PFSK-1 (cell line): ENCODE results near the gene TXNDC16.

Experiments used
- FOXP2 ChIP-seq: optimal IDR thresholded peaks from 2 replicates; pipeline ENCODE3; 2011; ENCODE audit warnings: borderline replicate concordance, control low read depth, inconsistent platforms; ENCODE audit not compliant: insufficient read depth; ENCODE audit errors: extremely low read length, extremely low read depth
- POLR2AphosphoS5 ChIP-seq: IDR thresholded peaks from 2 replicates; pipeline ENCODE4 v1.6.1; 2012; ENCODE audit warnings: low read depth, mild to moderate bottlenecking, control low read depth, low read length, moderate library complexity
- SIN3A ChIP-seq: IDR thresholded peaks from 2 replicates; pipeline ENCODE4 v1.6.1; 2012; ENCODE audit warnings: mild to moderate bottlenecking, low read length, moderate library complexity, borderline replicate concordance; ENCODE audit not compliant: insufficient read depth
- TAF1 ChIP-seq: IDR thresholded peaks from 2 replicates; pipeline ENCODE4 v1.6.1; 2012; ENCODE audit warnings: low read length, control low read depth, borderline replicate concordance; ENCODE audit not compliant: insufficient read depth
- TF ChIP-seq, protein P1 (sequence below), 2 experiments: IDR thresholded peaks; 2 replicates each; pipeline versions ENCODE4 v1.6.1 to v1.8.0; 2011 to 2012; ENCODE audit warnings: low read depth in 2 of 2, low read length in 2 of 2, control low read depth in 1 of 2, inconsistent platforms in 1 of 2, mild to moderate bottlenecking in 1 of 2, moderate library complexity in 1 of 2; ENCODE audit not compliant: insufficient read depth in 1 of 2

TXNDC16 gene

GRCh38 chr14:52461721-52462120, 90.6 kb downstream of the TXNDC16 start:
- TF ChIP-seq TAF1 (no peak), FOXP2 (no peak), SIN3A (no peak), POLR2AphosphoS5 (no peak)
- TF ChIP-seq, protein P1, sequence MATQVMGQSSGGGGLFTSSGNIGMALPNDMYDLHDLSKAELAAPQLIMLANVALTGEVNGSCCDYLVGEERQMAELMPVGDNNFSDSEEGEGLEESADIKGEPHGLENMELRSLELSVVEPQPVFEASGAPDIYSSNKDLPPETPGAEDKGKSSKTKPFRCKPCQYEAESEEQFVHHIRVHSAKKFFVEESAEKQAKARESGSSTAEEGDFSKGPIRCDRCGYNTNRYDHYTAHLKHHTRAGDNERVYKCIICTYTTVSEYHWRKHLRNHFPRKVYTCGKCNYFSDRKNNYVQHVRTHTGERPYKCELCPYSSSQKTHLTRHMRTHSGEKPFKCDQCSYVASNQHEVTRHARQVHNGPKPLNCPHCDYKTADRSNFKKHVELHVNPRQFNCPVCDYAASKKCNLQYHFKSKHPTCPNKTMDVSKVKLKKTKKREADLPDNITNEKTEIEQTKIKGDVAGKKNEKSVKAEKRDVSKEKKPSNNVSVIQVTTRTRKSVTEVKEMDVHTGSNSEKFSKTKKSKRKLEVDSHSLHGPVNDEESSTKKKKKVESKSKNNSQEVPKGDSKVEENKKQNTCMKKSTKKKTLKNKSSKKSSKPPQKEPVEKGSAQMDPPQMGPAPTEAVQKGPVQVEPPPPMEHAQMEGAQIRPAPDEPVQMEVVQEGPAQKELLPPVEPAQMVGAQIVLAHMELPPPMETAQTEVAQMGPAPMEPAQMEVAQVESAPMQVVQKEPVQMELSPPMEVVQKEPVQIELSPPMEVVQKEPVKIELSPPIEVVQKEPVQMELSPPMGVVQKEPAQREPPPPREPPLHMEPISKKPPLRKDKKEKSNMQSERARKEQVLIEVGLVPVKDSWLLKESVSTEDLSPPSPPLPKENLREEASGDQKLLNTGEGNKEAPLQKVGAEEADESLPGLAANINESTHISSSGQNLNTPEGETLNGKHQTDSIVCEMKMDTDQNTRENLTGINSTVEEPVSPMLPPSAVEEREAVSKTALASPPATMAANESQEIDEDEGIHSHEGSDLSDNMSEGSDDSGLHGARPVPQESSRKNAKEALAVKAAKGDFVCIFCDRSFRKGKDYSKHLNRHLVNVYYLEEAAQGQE (IDR thresholded peaks at IDR 0.05; ENCODE audit: insufficient read depth in 1 of 2, low read depth in 2 of 2, low read length in 2 of 2) = no peak

DNA sequence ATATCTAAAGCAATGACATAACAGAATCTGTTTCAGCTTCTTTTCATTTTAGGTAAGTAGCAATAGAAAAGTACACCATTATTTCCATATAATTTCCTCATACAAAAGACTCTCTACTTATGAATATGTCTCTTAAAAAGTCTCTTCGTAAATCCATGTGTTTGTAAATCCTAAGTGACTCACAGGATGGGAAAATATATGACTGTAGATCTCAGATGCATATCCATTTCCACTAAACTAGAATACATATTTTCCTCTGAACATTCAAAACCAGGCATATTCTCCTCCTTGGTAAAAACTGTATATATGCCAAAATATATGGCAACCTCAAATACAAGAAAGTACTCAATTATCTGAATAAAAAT, 93.6 kb downstream of the TXNDC16 start:
- TF ChIP-seq, protein P1 (IDR thresholded peaks at IDR 0.05; ENCODE audit: insufficient read depth in 1 of 2, low read depth in 2 of 2, low read length in 2 of 2) = no peak
- TF ChIP-seq TAF1 (no peak), FOXP2 (no peak), SIN3A (no peak), POLR2AphosphoS5 (no peak)

DNA sequence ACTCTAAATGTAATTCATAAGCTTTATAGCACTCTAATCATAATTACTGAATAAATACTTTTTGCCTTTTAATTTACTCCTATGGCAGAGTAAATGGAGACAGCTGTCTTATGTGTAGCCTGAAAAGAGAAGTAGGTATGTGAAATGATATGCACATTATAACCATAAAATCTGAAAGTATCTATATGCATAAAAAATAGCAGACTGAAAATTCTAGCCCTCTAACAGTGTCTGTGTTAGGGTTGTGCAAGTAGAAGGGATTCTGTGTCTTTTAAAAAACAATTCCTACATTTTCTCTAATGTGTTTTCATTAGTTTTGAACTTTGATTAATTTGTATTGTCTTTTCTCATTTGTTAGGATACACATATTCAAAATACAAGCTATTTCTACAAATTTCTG, 94.9 kb downstream of the TXNDC16 start:
- TF ChIP-seq FOXP2 (no peak), POLR2AphosphoS5 (no peak), SIN3A (no peak), TAF1 (no peak)
- TF ChIP-seq, protein P1 (IDR thresholded peaks at IDR 0.05; ENCODE audit: insufficient read depth in 1 of 2, low read depth in 2 of 2, low read length in 2 of 2) = no peak

DNA sequence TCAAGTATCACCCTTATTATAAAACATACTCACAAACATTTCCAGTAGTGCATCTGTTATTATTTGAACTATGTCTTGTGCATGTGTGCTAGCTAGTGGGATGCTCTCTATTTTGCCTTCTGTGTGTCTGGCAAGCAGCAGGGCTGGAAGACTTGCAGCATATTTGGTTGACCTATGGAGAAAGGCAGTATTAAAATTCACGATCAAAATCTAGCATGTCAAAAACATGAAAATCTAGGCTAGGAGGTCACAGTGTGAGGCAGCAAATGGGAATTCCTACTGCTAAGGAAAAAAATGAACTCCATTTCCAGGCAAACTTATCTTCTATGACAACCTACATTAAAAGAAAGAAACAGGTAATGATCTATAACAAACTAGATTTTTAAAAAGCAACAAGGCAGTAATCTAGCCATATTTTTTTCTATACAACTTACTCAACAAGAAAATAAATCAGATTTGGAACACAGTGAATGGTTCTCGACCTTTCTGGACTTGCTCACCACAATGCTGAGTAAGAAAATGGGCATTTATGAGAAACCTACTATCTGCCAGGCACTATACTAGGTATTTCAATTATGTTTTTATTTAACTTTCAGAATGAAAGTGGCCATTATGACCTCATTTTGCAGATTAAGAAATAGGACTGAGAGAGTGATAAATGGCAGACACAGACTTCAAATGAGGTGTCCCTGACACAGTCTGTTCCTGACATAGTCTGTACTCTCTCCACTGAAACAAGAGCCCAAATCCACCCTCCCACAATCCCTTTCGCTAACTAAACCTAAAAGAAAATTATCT, 96.8 kb downstream of the TXNDC16 start:
- TF ChIP-seq TAF1 (no peak), POLR2AphosphoS5 (no peak), SIN3A (no peak), FOXP2 (no peak)
- TF ChIP-seq, protein P1 (IDR thresholded peaks at IDR 0.05; ENCODE audit: insufficient read depth in 1 of 2, low read depth in 2 of 2, low read length in 2 of 2) = no peak
